Measurements from ENCODE around the gene IGFALS.

DNA sequence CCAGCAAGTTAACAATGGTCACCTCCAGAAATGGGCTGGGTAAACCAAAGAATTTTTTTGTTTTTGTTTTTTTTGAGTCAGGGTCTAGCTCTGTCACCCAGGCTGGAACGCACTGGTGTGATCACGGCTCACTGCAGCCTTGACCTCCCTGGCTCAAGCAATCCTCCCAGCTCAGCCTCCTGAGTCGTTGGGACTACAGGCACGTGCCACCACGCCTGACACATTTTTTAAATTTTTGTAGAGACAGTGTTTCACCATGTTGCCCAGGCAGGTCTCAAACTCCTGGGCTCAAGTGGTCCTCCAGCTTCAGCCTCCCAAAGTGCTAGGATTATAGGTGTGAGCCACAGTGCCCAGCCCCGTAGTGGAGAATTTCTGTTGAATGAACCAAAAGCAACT lies 12.8 kb downstream of the IGFALS start:
- TF ChIP-seq, protein P1, sequence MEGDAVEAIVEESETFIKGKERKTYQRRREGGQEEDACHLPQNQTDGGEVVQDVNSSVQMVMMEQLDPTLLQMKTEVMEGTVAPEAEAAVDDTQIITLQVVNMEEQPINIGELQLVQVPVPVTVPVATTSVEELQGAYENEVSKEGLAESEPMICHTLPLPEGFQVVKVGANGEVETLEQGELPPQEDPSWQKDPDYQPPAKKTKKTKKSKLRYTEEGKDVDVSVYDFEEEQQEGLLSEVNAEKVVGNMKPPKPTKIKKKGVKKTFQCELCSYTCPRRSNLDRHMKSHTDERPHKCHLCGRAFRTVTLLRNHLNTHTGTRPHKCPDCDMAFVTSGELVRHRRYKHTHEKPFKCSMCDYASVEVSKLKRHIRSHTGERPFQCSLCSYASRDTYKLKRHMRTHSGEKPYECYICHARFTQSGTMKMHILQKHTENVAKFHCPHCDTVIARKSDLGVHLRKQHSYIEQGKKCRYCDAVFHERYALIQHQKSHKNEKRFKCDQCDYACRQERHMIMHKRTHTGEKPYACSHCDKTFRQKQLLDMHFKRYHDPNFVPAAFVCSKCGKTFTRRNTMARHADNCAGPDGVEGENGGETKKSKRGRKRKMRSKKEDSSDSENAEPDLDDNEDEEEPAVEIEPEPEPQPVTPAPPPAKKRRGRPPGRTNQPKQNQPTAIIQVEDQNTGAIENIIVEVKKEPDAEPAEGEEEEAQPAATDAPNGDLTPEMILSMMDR (IDR thresholded peaks at IDR 0.05): no peak
- TF ChIP-seq POLR2AphosphoS5 (IDR thresholded peaks at IDR 0.05) (no peak), POLR2A (IDR thresholded peaks at IDR 0.05) (no peak), EP300 (IDR thresholded peaks at IDR 0.05) (no peak)
